H9 (cell line): ENCODE measurements around the gene ANKRD44. TPM values are rescaled to one million over a fixed set of nuclear protein-coding genes. Genes with fewer than 3 reads are reported as not detected.

ENCODE experiments used
- DNase-seq: peaks from one replicate; pipeline ENCODE4 v3.0.0-alpha.2; 2017
- H2AFZ ChIP-seq: one replicate; pipeline ENCODE4 v1.6.1; 2013; ENCODE audit warnings: mild to moderate bottlenecking, low read length, control low read depth, moderate library complexity
- H2AK5ac ChIP-seq: 2 replicates; pipeline ENCODE4 v1.6.1; 2013; ENCODE audit warnings: low read length, control low read depth, mixed read lengths; ENCODE audit not compliant: insufficient read length
- H2BK120ac ChIP-seq: one replicate; pipeline ENCODE4 v1.6.1; 2013; ENCODE audit warnings: low read depth, mild to moderate bottlenecking, low read length, control low read depth, inconsistent platforms; ENCODE audit not compliant: poor library complexity, severe bottlenecking
- H2BK12ac ChIP-seq: 2 replicates; pipeline ENCODE4 v1.6.1; 2013; ENCODE audit warnings: low read length, control low read depth, mixed read lengths, low read depth; ENCODE audit not compliant: insufficient read length
- H2BK15ac ChIP-seq: 2 replicates; pipeline ENCODE4 v1.6.1; 2013; ENCODE audit warnings: low read depth, low read length, control low read depth
- H2BK20ac ChIP-seq: one replicate; pipeline ENCODE4 v1.6.1; 2013; ENCODE audit warnings: low read depth, mild to moderate bottlenecking, low read length, control low read depth, inconsistent platforms; ENCODE audit not compliant: poor library complexity, severe bottlenecking
- H2BK5ac ChIP-seq: 2 replicates; pipeline ENCODE4 v1.6.1; 2013; ENCODE audit warnings: low read length, control low read depth, mixed read lengths; ENCODE audit not compliant: insufficient read length
- H3K14ac ChIP-seq: 2 replicates; pipeline ENCODE4 v1.6.1; 2013; ENCODE audit warnings: low read length, control low read depth; ENCODE audit not compliant: insufficient read depth
- H3K18ac ChIP-seq: 2 replicates; pipeline ENCODE4 v1.6.1; 2013; ENCODE audit warnings: low read depth, mild to moderate bottlenecking, mixed read lengths, low read length, control low read depth; ENCODE audit not compliant: insufficient read length
- H3K23ac ChIP-seq: 2 replicates; pipeline ENCODE4 v1.6.1; 2013; ENCODE audit warnings: low read length, control low read depth, mixed read lengths, low read depth; ENCODE audit not compliant: insufficient read length
- H3K23me2 ChIP-seq: 2 replicates; pipeline ENCODE4 v1.6.1; 2013; ENCODE audit warnings: low read depth, mild to moderate bottlenecking, mixed read lengths, low read length, control low read depth; ENCODE audit not compliant: insufficient read length, poor library complexity, severe bottlenecking
- H3K27ac ChIP-seq: 2 replicates; pipeline ENCODE4 v1.5.1; 2013; ENCODE audit warnings: low read length, control low read depth, mixed read lengths, low read depth; ENCODE audit not compliant: insufficient read length
- H3K27me3 ChIP-seq: 2 replicates; pipeline ENCODE4 v1.6.1; 2013; ENCODE audit warnings: low read length, control low read depth, inconsistent platforms; ENCODE audit not compliant: insufficient read depth
- H3K4ac ChIP-seq: 2 replicates; pipeline ENCODE4 v1.6.1; 2013; ENCODE audit warnings: low read depth, mild to moderate bottlenecking, control low read depth, inconsistent platforms, low read length, moderate library complexity
- H3K4me1 ChIP-seq: 2 replicates; pipeline ENCODE4 v1.6.1; 2013; ENCODE audit warnings: low read length, control low read depth, inconsistent platforms; ENCODE audit not compliant: insufficient read depth
- H3K4me2 ChIP-seq: 2 replicates; pipeline ENCODE4 v1.6.1; 2013; ENCODE audit warnings: low read length, control low read depth, mixed read lengths; ENCODE audit not compliant: insufficient read length, insufficient read depth
- H3K56ac ChIP-seq: 2 replicates; pipeline ENCODE4 v1.6.1; 2013; ENCODE audit warnings: low read depth, mild to moderate bottlenecking, mixed read lengths, low read length, control low read depth; ENCODE audit not compliant: insufficient read length
- H3K79me1 ChIP-seq: 2 replicates; pipeline ENCODE4 v1.6.1; 2013; ENCODE audit warnings: low read depth, mild to moderate bottlenecking, moderate library complexity, low read length, control low read depth, inconsistent platforms; ENCODE audit not compliant: insufficient read depth, poor library complexity, severe bottlenecking
- H3K79me2 ChIP-seq: 2 replicates; pipeline ENCODE4 v1.6.1; 2013; ENCODE audit warnings: low read length, control low read depth, inconsistent platforms; ENCODE audit not compliant: insufficient read depth
- H3K9ac ChIP-seq: 2 replicates; pipeline ENCODE4 v1.6.1; 2013; ENCODE audit warnings: low read length, control low read depth, mixed read lengths; ENCODE audit not compliant: insufficient read length; ENCODE audit errors: extremely low read depth
- H3K9me3 ChIP-seq: one replicate; pipeline ENCODE4 v1.6.1; 2013; ENCODE audit warnings: low read depth, low read length, inconsistent platforms; ENCODE audit not compliant: control insufficient read depth
- H3T11ph ChIP-seq: one replicate; pipeline ENCODE4 v1.6.1; 2013; ENCODE audit warnings: mild to moderate bottlenecking, low read length, control low read depth, inconsistent platforms
- H4K20me1 ChIP-seq: one replicate; pipeline ENCODE4 v1.6.1; 2013; ENCODE audit not compliant: control insufficient read depth, insufficient read length, insufficient read depth
- H4K5ac ChIP-seq: 2 replicates; pipeline ENCODE4 v1.6.1; 2013; ENCODE audit warnings: low read depth, mild to moderate bottlenecking, mixed read lengths, low read length, control low read depth; ENCODE audit not compliant: insufficient read length
- H4K8ac ChIP-seq: replicated peaks from 2 replicates; pipeline ENCODE4 v1.6.1; 2013; ENCODE audit warnings: low read length, control low read depth, mixed read lengths, low read depth; ENCODE audit not compliant: insufficient read length
- H4K91ac ChIP-seq: 2 replicates; pipeline ENCODE4 v1.6.1; 2013; ENCODE audit warnings: low read depth, mild to moderate bottlenecking, moderate library complexity, mixed read lengths, low read length, control low read depth; ENCODE audit not compliant: insufficient read length
- H3K27ac Mint-ChIP-seq, 3 experiments: 2 replicates in 2 of 3; 3 replicates in 1 of 3; pipeline ENCODE4 v1.8.0; 2020 to 2021; ENCODE audit warnings: mixed read lengths in 3 of 3, mild to moderate bottlenecking in 1 of 3, moderate library complexity in 1 of 3
- H3K27me3 Mint-ChIP-seq: 2 replicates; pipeline ENCODE4 v1.8.0; 2021; ENCODE audit warnings: low read depth, mild to moderate bottlenecking, moderate library complexity, mixed read lengths
- H3K36me3 Mint-ChIP-seq, 3 experiments: 2 replicates in 2 of 3; 3 replicates in 1 of 3; pipeline ENCODE4 v1.8.0; 2020 to 2021; ENCODE audit warnings: low read depth in 3 of 3, mixed read lengths in 3 of 3; ENCODE audit not compliant: insufficient read depth in 1 of 3
- H3K4me1 Mint-ChIP-seq, 2 experiments: 2 replicates each; pipeline ENCODE4 v1.8.0; 2020; ENCODE audit warnings: mixed read lengths in 2 of 2
- H3K4me3 Mint-ChIP-seq, 2 experiments: 2 replicates in 1 of 2; 3 replicates in 1 of 2; pipeline ENCODE4 v1.8.0; 2020 to 2021; ENCODE audit warnings: mild to moderate bottlenecking in 2 of 2, mixed read lengths in 2 of 2, moderate library complexity in 1 of 2
- H3K9me3 Mint-ChIP-seq, 2 experiments: 2 replicates in 1 of 2; 3 replicates in 1 of 2; pipeline ENCODE4 v1.8.0; 2020; ENCODE audit warnings: mild to moderate bottlenecking in 2 of 2, mixed read lengths in 2 of 2, moderate library complexity in 1 of 2
- WGBS: extraction: QIAGEN DNeasy Blood & Tissue Kit; methylation state at CpG from one replicate; pipeline ENCODE4 v1.1.7; 2013; ENCODE audit warnings: missing lambda C conversion rate, low lambda C conversion rate, mixed read lengths; ENCODE audit not compliant: insufficient read length; ENCODE audit errors: extremely low coverage; 5-methylcytosine and 5-hydroxymethylcytosine counted together
- total RNA-seq: library from RNA; stranded (reverse); gene quantifications from 2 replicates; pipeline ENCODE4 v1.2.1, GENCODE V29; 2021
- TF ChIP-seq, protein P1 (sequence below): fragments of 200-600 bp; sonication (generic); conservative IDR thresholded peaks from 3 replicates; pipeline ENCODE4 v1.8.0; 2021; ENCODE audit warnings: antibody characterized with exemption, mild to moderate bottlenecking

Gene ANKRD44
- total RNA-seq, 1 experiment from 2014 or later = 1.9 TPM

DNA sequence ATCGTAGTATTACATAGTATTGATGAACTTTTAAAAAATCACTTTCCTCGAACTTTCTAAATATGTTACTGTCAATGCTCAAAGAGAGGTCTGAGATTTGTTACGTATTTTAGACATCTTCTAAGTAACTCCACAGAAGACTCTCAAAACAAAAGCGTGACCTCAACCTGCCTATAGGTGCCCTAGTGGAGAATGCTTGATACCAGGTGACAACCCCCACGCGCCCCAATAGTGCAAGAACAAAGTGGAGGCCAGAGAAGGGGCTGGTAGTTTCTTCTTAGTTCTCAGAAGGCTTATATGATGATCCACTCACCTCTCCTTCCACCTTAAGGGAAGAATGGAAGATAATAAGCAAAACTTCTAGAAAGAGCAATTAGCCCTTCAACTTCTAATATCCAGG lies 102.6 kb downstream of the ANKRD44 start:
- Histone ChIP-seq H3K79me2 (no peaks in the 10 kb centered on the region), H3K23ac (no peak overlapping the region), H2BK12ac (no peak overlapping the region), H3K9ac (no peak overlapping the region), H4K20me1 (no peaks in the 10 kb centered on the region), H3K79me1 (no peaks in the 10 kb centered on the region), H3K27ac (no peak overlapping the region), H4K8ac (no peak overlapping the region), H2AK5ac (no peak overlapping the region), H3K23me2 (no peaks in the 10 kb centered on the region), H3K56ac (no peak overlapping the region), H3K4me2 (no peak overlapping the region), H4K5ac (no peak overlapping the region), H2BK5ac (no peak overlapping the region), H3K9me3 (no peaks in the 10 kb centered on the region), H3T11ph (no peak overlapping the region), H4K91ac (no peak overlapping the region), H3K4ac (no peak overlapping the region), H3K4me1 (no peaks in the 10 kb centered on the region), H3K27me3 (no peaks in the 10 kb centered on the region), H2BK15ac (no peak overlapping the region), H3K18ac (no peak overlapping the region), H3K14ac (no peak overlapping the region), H2AFZ (no peak overlapping the region), H2BK20ac (no peak overlapping the region), H2BK120ac (no peak overlapping the region)
- no peak for DNase-seq
- no peak overlapping the region for H3K27ac Mint-ChIP-seq
- WGBS = no CpG with 5 or more reads among the region's 6 CpGs
- no peaks in the 10 kb centered on the region for H3K4me1 Mint-ChIP-seq
- no peaks in the 10 kb centered on the region for H3K9me3 Mint-ChIP-seq
- TF ChIP-seq, protein P1, sequence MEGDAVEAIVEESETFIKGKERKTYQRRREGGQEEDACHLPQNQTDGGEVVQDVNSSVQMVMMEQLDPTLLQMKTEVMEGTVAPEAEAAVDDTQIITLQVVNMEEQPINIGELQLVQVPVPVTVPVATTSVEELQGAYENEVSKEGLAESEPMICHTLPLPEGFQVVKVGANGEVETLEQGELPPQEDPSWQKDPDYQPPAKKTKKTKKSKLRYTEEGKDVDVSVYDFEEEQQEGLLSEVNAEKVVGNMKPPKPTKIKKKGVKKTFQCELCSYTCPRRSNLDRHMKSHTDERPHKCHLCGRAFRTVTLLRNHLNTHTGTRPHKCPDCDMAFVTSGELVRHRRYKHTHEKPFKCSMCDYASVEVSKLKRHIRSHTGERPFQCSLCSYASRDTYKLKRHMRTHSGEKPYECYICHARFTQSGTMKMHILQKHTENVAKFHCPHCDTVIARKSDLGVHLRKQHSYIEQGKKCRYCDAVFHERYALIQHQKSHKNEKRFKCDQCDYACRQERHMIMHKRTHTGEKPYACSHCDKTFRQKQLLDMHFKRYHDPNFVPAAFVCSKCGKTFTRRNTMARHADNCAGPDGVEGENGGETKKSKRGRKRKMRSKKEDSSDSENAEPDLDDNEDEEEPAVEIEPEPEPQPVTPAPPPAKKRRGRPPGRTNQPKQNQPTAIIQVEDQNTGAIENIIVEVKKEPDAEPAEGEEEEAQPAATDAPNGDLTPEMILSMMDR = no peak
- H3K36me3 Mint-ChIP-seq = no peaks in the 10 kb centered on the region; a peak in 1 of 7 replicates
- no peak overlapping the region for H3K4me3 Mint-ChIP-seq
- H3K27me3 Mint-ChIP-seq = no peaks in the 10 kb centered on the region
